Activated CD4-positive, alpha-beta T cell treated with anti-CD3 and anti-CD28 coated beads, Interleukin-10, Interleukin-2, amounts not matched to agents 100 ng/mL and 50 ng/mL, durations not matched to agents 16 hours and 8 hours (primary cell): ENCODE results near the gene BAIAP3.

Source experiments
- DNase-seq: peaks from one replicate; pipeline ENCODE4 v3.0.0-alpha.2; 2020

The BAIAP3 gene

GRCh38 chr16:1333854-1334700, 632 bp downstream of the BAIAP3 start:
- DNase-seq = no peak

- DNase-seq = no peak
Observed at GRCh38 chr16:1334739-1335138, 1.3 kb downstream of the BAIAP3 start.

- no peak for DNase-seq
Observed at GRCh38 chr16:1335211-1335971, 1.9 kb downstream of the BAIAP3 start.

GRCh38 chr16:1335996-1336395, 2.6 kb downstream of the BAIAP3 start:
- DNase-seq = no peak

GRCh38 chr16:1336619-1337018, 3.2 kb downstream of the BAIAP3 start:
- DNase-seq = no peak

- no peak for DNase-seq
Observed at GRCh38 chr16:1337486-1337885, 4.0 kb downstream of the BAIAP3 start.

GRCh38 chr16:1338119-1338730, 4.8 kb downstream of the BAIAP3 start:
- DNase-seq = no peak

GRCh38 chr16:1338855-1339675, 5.6 kb downstream of the BAIAP3 start:
- no peak for DNase-seq

GRCh38 chr16:1340730-1341494, 7.5 kb downstream of the BAIAP3 start:
- DNase-seq = no peak

- no peak for DNase-seq
Observed at GRCh38 chr16:1341495-1342420, 8.3 kb downstream of the BAIAP3 start.

GRCh38 chr16:1342526-1343427, 9.3 kb downstream of the BAIAP3 start:
- DNase-seq = peak; percentile 97

GRCh38 chr16:1343428-1344242, 10.2 kb downstream of the BAIAP3 start:
- DNase-seq = no peak

GRCh38 chr16:1344499-1344898, 11.1 kb downstream of the BAIAP3 start:
- no peak for DNase-seq

- DNase-seq = no peak
Observed at GRCh38 chr16:1345087-1345486, 11.6 kb downstream of the BAIAP3 start.

- DNase-seq = no peak
Observed at GRCh38 chr16:1345651-1346421, 12.4 kb downstream of the BAIAP3 start.

GRCh38 chr16:1346422-1347285, 13.2 kb downstream of the BAIAP3 start:
- no peak for DNase-seq

- no peak for DNase-seq
Observed at GRCh38 chr16:1347286-1347855, 13.9 kb downstream of the BAIAP3 start.
